Myocyte (in vitro differentiated cells): ENCODE data around the gene LENEP. TPM values are rescaled to one million over a fixed set of nuclear protein-coding genes. Genes with fewer than 3 reads are reported as not detected.

Experiments
- microRNA-seq: library from miRNA; unstranded; fragments of <30 nt; microRNA quantifications from one replicate; pipeline ENCODE4, GENCODE V29; 2016
- total RNA-seq: library from RNA; depleted of rRNA; stranded (reverse); fragments of >200 nt; gene quantifications from 2 replicates; pipeline ENCODE4 v1.2.3, GENCODE V29; 2014

The LENEP gene
- total RNA-seq, 1 donor from 2014 or later, result not detected

Small RNAs within 50 kb of the gene (microRNA-seq; reads per million reads assigned to microRNA genes)
- not detected for gene MIR4258

Other genes starting within 250 kb of the LENEP start
- gene KCNN3, start 123.3 kb upstream of the LENEP start, total RNA-seq, result 30.8 and 41.3 TPM in 2 replicates
- gene PMVK, start 56.9 kb upstream of the LENEP start, total RNA-seq, result 10.9 and 11.3 TPM in 2 replicates
- gene PBXIP1, start 37.5 kb upstream of the LENEP start, total RNA-seq, result 535 and 641 TPM in 2 replicates
- 25.8 and 31.0 TPM in 2 replicates for gene PYGO2, start 31.8 kb upstream of the LENEP start, total RNA-seq
- gene SHC1, start 22.8 kb upstream of the LENEP start, total RNA-seq, result 165 and 171 TPM in 2 replicates
- gene CKS1B, start 18.9 kb upstream of the LENEP start, total RNA-seq, result 26.6 and 33.5 TPM in 2 replicates
- 27.2 and 28.1 TPM in 2 replicates for gene FLAD1, start 10.2 kb upstream of the LENEP start, total RNA-seq
- 24.6 and 26.6 TPM in 2 replicates for gene ZBTB7B, start 9.2 kb downstream of the LENEP start, total RNA-seq
- gene DCST2, start 40.2 kb downstream of the LENEP start, total RNA-seq, result not detected in 2 replicates
- not detected in 2 replicates for gene DCST1, start 40.2 kb downstream of the LENEP start, total RNA-seq
- gene ADAM15, start 57.7 kb downstream of the LENEP start, total RNA-seq, result 27.3 and 33.3 TPM in 2 replicates
- gene EFNA4, start 70.2 kb downstream of the LENEP start, total RNA-seq, result 4.9 and 8.3 TPM in 2 replicates
- gene EFNA3, start 85.3 kb downstream of the LENEP start, total RNA-seq, result 0.56 and 0.88 TPM in 2 replicates
- gene EFNA1, start 134.3 kb downstream of the LENEP start, total RNA-seq, result 0.59 and 1.4 TPM in 2 replicates
- gene SLC50A1, start 142.3 kb downstream of the LENEP start, total RNA-seq, result 12.2 and 13.4 TPM in 2 replicates
- gene DPM3, start 146.9 kb downstream of the LENEP start, total RNA-seq, result 83.9 and 90.0 TPM in 2 replicates
- gene KRTCAP2, start 179.7 kb downstream of the LENEP start, total RNA-seq, result 51.3 and 81.4 TPM in 2 replicates
- gene TRIM46, start 180.3 kb downstream of the LENEP start, total RNA-seq, result 0.62 and 0.94 TPM in 2 replicates
- 40.9 and 52.1 TPM in 2 replicates for gene THBS3, start 214.3 kb downstream of the LENEP start, total RNA-seq
- gene MTX1, start 215.1 kb downstream of the LENEP start, total RNA-seq, result 15.1 and 18.8 TPM in 2 replicates